GM12878 (cell line): ENCODE results near the gene CLIP1.

Source experiments
- CEBPB ChIP-seq, 2 experiments: fragments of 150-350 bp in 1 of 2; IDR thresholded peaks; 2 replicates each; pipeline ENCODE4 v1.6.1; 2012 to 2014; ENCODE audit warnings: low read depth in 2 of 2, low read length in 2 of 2, borderline replicate concordance in 1 of 2, inconsistent platforms in 1 of 2
- EGR1 ChIP-seq, 2 experiments: IDR thresholded peaks; 1 replicate in 1 of 2; 2 replicates in 1 of 2; pipeline ENCODE4 v1.6.1; 2011 to 2012; ENCODE audit warnings: low read depth in 2 of 2, low read length in 2 of 2, borderline replicate concordance in 1 of 2, mild to moderate bottlenecking in 1 of 2, moderate library complexity in 1 of 2
- MTA2 ChIP-seq: fragments of 450-650 bp; IDR thresholded peaks from 2 replicates; pipeline ENCODE4 v1.6.1; 2016; ENCODE audit warnings: low read depth, mild to moderate bottlenecking, moderate library complexity
- MTA3 ChIP-seq: IDR thresholded peaks from 2 replicates; pipeline ENCODE4 v1.6.1; 2012; ENCODE audit warnings: low read length, inconsistent platforms, borderline replicate concordance
- MXI1 ChIP-seq: fragments of 150-350 bp; IDR thresholded peaks from 2 replicates; pipeline ENCODE4 v1.6.1; 2011; ENCODE audit warnings: low read depth, mild to moderate bottlenecking, inconsistent platforms, low read length, improper control_type of control experiment
- POLR2A ChIP-seq: IDR thresholded peaks from 2 replicates; pipeline ENCODE4 v1.6.1; 2011; ENCODE audit warnings: low read depth, mild to moderate bottlenecking, low read length
- POLR2AphosphoS5 ChIP-seq: IDR thresholded peaks from 2 replicates; pipeline ENCODE4 v1.6.1; 2011; ENCODE audit warnings: mild to moderate bottlenecking, low read length, inconsistent platforms
- SIN3A ChIP-seq: IDR thresholded peaks from 2 replicates; pipeline ENCODE4 v1.6.1; 2012; ENCODE audit warnings: low read depth, low read length, improper control_type of control experiment
- TAF1 ChIP-seq: IDR thresholded peaks from 2 replicates; pipeline ENCODE4 v1.6.1; 2011; ENCODE audit warnings: mild to moderate bottlenecking, low read depth, low read length, borderline replicate concordance
- YY1 ChIP-seq: IDR thresholded peaks from 2 replicates; pipeline ENCODE4 v1.6.1; 2011; ENCODE audit warnings: low read depth, mild to moderate bottlenecking, low read length
- ZBTB4 ChIP-seq: fragments of 450-650 bp; formaldehyde crosslinking; IDR thresholded peaks from 2 replicates; pipeline ENCODE4 v1.4.0; 2022; ENCODE audit warnings: mild to moderate bottlenecking, moderate library complexity
- ZNF274 ChIP-seq: IDR thresholded peaks from one replicate; pipeline ENCODE4 v1.8.0; 2011; ENCODE audit not compliant: insufficient read length, insufficient read depth
- TF ChIP-seq, protein P1 (sequence below): fragments of 150-350 bp; IDR thresholded peaks from 2 replicates; pipeline ENCODE4 v1.6.1; 2016; ENCODE audit warnings: low read depth, low read length
- TF ChIP-seq, protein P2 (sequence below), 3 experiments: IDR thresholded peaks in 2 of 3; conservative IDR thresholded peaks in 1 of 3; 2 replicates each; pipeline ENCODE4 v1.5.1; 2011; ENCODE audit warnings: low read depth in 3 of 3, low read length in 3 of 3, mild to moderate bottlenecking in 3 of 3, control low read depth in 2 of 3, moderate library complexity in 2 of 3, inconsistent platforms in 1 of 3, mixed read lengths in 1 of 3; ENCODE audit not compliant: control insufficient read depth in 2 of 3, insufficient read depth in 1 of 3; ENCODE audit errors: extremely low read depth in 1 of 3

GRCh38 chr12:122355706-122356105 is 66.8 kb downstream of the CLIP1 start:
- TF ChIP-seq, protein P1, sequence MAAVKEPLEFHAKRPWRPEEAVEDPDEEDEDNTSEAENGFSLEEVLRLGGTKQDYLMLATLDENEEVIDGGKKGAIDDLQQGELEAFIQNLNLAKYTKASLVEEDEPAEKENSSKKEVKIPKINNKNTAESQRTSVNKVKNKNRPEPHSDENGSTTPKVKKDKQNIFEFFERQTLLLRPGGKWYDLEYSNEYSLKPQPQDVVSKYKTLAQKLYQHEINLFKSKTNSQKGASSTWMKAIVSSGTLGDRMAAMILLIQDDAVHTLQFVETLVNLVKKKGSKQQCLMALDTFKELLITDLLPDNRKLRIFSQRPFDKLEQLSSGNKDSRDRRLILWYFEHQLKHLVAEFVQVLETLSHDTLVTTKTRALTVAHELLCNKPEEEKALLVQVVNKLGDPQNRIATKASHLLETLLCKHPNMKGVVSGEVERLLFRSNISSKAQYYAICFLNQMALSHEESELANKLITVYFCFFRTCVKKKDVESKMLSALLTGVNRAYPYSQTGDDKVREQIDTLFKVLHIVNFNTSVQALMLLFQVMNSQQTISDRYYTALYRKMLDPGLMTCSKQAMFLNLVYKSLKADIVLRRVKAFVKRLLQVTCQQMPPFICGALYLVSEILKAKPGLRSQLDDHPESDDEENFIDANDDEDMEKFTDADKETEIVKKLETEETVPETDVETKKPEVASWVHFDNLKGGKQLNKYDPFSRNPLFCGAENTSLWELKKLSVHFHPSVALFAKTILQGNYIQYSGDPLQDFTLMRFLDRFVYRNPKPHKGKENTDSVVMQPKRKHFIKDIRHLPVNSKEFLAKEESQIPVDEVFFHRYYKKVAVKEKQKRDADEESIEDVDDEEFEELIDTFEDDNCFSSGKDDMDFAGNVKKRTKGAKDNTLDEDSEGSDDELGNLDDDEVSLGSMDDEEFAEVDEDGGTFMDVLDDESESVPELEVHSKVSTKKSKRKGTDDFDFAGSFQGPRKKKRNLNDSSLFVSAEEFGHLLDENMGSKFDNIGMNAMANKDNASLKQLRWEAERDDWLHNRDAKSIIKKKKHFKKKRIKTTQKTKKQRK: no peak
- no peak for TF ChIP-seq ZBTB4 (CRISPR knock-in tag)
- TF ChIP-seq, protein P2, sequence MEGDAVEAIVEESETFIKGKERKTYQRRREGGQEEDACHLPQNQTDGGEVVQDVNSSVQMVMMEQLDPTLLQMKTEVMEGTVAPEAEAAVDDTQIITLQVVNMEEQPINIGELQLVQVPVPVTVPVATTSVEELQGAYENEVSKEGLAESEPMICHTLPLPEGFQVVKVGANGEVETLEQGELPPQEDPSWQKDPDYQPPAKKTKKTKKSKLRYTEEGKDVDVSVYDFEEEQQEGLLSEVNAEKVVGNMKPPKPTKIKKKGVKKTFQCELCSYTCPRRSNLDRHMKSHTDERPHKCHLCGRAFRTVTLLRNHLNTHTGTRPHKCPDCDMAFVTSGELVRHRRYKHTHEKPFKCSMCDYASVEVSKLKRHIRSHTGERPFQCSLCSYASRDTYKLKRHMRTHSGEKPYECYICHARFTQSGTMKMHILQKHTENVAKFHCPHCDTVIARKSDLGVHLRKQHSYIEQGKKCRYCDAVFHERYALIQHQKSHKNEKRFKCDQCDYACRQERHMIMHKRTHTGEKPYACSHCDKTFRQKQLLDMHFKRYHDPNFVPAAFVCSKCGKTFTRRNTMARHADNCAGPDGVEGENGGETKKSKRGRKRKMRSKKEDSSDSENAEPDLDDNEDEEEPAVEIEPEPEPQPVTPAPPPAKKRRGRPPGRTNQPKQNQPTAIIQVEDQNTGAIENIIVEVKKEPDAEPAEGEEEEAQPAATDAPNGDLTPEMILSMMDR (IDR thresholded peaks at IDR 0.05 in 2 of 3, conservative IDR thresholded peaks at IDR 0.05 in 1 of 3; ENCODE audit: control insufficient read depth in 2 of 3, extremely low read depth in 1 of 3, insufficient read depth in 1 of 3, low read depth in 3 of 3, low read length in 3 of 3): no peak
- TF ChIP-seq TAF1: no peak
- no peak for TF ChIP-seq ZNF274
- no peak for TF ChIP-seq MXI1
- no peak for TF ChIP-seq YY1
- no peak for TF ChIP-seq CEBPB (IDR thresholded peaks at IDR 0.05; ENCODE audit: borderline replicate concordance in 1 of 2, low read depth in 2 of 2, low read length in 2 of 2)
- no peak for TF ChIP-seq EGR1 (IDR thresholded peaks at IDR 0.05; ENCODE audit: borderline replicate concordance in 1 of 2, low read depth in 2 of 2, low read length in 2 of 2)
- TF ChIP-seq POLR2A: no peak
- no peak for TF ChIP-seq POLR2AphosphoS5
- TF ChIP-seq MTA2: no peak
- TF ChIP-seq SIN3A: no peak
- no peak for TF ChIP-seq MTA3
